Effector memory CD8-positive, alpha-beta T cell (primary cell): ENCODE data around the gene TIGD1.

Source experiments
- ATAC-seq: fragments of 150-1000 bp; cut with Tn5 transposase; replicated peaks from 2 replicates; pipeline ENCODE4 v1.10.0; 2021; ENCODE audit warnings: mild to moderate bottlenecking, moderate library complexity
- DNase-seq, 3 experiments: peaks; one replicate each; pipeline ENCODE4 v3.0.0; 2021
- H3K27ac Mint-ChIP-seq, 2 donors: one replicate each; pipeline ENCODE4 v1.8.0; 2022; ENCODE audit warnings: mild to moderate bottlenecking in 2 of 2, mixed read lengths in 2 of 2, moderate library complexity in 2 of 2
- H3K27me3 Mint-ChIP-seq, 2 donors: one replicate each; pipeline ENCODE4 v1.8.0; 2022; ENCODE audit warnings: mixed read lengths in 2 of 2
- H3K36me3 Mint-ChIP-seq: one replicate; pipeline ENCODE4 v1.8.0; 2022; ENCODE audit warnings: mild to moderate bottlenecking, moderate library complexity, mixed read lengths; ENCODE audit not compliant: insufficient read depth
- H3K4me1 Mint-ChIP-seq, 2 donors: one replicate each; pipeline ENCODE4 v1.8.0; 2022; ENCODE audit warnings: low read depth in 2 of 2, mixed read lengths in 2 of 2
- H3K4me3 Mint-ChIP-seq, 2 donors: one replicate each; pipeline ENCODE4 v1.8.0; 2022; ENCODE audit warnings: mild to moderate bottlenecking in 2 of 2, mixed read lengths in 2 of 2, moderate library complexity in 2 of 2
- H3K9me3 Mint-ChIP-seq, 2 donors: one replicate each; pipeline ENCODE4 v1.8.0; 2022; ENCODE audit warnings: mixed read lengths in 2 of 2

Gene TIGD1

DNA sequence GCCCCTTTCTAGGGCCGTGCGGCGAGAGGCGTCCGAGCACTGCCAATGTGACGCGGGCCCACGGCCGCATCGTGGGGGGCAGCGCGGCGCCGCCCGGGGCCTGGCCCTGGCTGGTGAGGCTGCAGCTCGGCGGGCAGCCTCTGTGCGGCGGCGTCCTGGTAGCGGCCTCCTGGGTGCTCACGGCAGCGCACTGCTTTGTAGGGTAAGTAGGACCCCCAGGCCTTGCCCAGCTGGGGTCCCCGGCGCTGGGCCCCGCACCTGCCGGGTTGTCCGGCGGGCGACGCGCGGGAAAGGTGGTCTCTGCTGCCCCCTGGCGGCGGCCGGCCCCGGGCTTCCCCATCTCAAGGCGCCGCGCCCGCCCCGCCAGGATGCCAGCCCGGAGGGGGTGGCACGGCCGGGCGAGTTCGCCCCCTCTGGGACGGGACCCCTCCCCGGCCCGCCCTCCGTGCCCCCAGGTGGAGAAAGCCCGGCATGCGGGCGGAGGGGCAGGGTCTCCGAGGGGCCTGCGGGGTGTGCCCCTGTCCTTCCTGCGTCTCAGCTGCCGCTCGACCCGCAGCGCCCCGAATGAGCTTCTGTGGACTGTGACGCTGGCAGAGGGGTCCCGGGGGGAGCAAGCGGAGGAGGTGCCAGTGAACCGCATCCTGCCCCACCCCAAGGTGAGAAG lies 28.3 kb downstream of the TIGD1 start:
- ATAC-seq (peak; percentile 82), DNase-seq (peak; percentile 61 to 68 (median 64))
- peaks cover 7% of the 10 kb centered on the region for H3K36me3 Mint-ChIP-seq
- no peaks in the 10 kb centered on the region for H3K9me3 Mint-ChIP-seq
- no peak overlapping the region for H3K27ac Mint-ChIP-seq
- peaks cover 4 to 10% of the 10 kb centered on the region in 2 donors for H3K4me1 Mint-ChIP-seq
- peak overlapping the region; percentile 37 to 51 for H3K4me3 Mint-ChIP-seq
- H3K27me3 Mint-ChIP-seq = peaks cover 51 to 82% of the 10 kb centered on the region in 2 donors

DNA sequence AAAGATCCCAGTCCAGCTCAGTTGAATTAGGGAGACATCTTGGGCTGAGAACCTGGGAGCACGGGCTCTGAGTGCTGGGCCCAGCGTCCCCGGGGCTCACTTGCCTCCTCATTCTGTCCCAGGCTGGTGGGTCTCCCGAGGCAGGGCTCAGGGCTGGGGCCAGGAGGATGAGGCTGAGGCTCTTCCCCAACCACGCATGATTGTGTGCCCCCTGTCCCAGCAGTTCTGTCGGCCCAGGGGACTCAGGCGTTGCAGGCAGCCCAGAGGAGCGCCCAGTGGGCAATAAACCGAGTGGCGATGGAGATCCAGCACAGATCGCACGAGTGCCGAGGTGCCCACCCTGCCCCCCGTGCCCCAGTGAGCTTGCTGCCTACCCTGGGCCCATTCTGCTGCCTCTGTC lies 29.3 kb downstream of the TIGD1 start:
- ATAC-seq (no peak), DNase-seq (no peak)
- peaks cover 4 to 10% of the 10 kb centered on the region in 2 donors for H3K4me1 Mint-ChIP-seq
- H3K36me3 Mint-ChIP-seq = peaks cover 7% of the 10 kb centered on the region
- H3K27ac Mint-ChIP-seq = peak overlapping the region in 1 of 2 donors; percentile 57
- H3K9me3 Mint-ChIP-seq = no peaks in the 10 kb centered on the region
- peaks cover 51 to 81% of the 10 kb centered on the region in 2 donors for H3K27me3 Mint-ChIP-seq
- H3K4me3 Mint-ChIP-seq = peak overlapping the region; percentile 70 to 78

DNA sequence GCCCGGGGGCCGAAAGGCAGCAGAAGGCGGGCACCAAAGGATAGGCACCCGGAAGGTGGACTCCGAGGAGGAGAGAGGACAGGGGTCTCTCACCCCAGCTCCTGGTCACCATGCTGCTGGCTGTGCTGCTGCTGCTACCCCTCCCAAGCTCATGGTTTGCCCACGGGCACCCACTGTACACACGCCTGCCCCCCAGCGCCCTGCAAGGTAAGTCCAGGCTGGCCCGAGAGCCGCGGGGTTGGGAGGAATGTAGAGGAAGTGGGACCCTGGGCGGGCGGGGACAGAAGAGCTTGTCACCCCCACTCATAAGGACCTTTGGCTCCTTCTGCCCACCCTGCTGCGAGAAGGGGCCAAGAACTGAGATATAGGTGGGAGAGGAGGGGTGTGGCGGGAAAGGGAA lies 29.9 kb downstream of the TIGD1 start:
- no peak overlapping the region for H3K4me3 Mint-ChIP-seq
- peaks cover 51 to 80% of the 10 kb centered on the region in 2 donors for H3K27me3 Mint-ChIP-seq
- ATAC-seq = no peak
- H3K9me3 Mint-ChIP-seq = no peaks in the 10 kb centered on the region
- no peak for DNase-seq
- peaks cover 7% of the 10 kb centered on the region for H3K36me3 Mint-ChIP-seq
- no peak overlapping the region for H3K27ac Mint-ChIP-seq
- H3K4me1 Mint-ChIP-seq = peaks cover 4 to 10% of the 10 kb centered on the region in 2 donors

DNA sequence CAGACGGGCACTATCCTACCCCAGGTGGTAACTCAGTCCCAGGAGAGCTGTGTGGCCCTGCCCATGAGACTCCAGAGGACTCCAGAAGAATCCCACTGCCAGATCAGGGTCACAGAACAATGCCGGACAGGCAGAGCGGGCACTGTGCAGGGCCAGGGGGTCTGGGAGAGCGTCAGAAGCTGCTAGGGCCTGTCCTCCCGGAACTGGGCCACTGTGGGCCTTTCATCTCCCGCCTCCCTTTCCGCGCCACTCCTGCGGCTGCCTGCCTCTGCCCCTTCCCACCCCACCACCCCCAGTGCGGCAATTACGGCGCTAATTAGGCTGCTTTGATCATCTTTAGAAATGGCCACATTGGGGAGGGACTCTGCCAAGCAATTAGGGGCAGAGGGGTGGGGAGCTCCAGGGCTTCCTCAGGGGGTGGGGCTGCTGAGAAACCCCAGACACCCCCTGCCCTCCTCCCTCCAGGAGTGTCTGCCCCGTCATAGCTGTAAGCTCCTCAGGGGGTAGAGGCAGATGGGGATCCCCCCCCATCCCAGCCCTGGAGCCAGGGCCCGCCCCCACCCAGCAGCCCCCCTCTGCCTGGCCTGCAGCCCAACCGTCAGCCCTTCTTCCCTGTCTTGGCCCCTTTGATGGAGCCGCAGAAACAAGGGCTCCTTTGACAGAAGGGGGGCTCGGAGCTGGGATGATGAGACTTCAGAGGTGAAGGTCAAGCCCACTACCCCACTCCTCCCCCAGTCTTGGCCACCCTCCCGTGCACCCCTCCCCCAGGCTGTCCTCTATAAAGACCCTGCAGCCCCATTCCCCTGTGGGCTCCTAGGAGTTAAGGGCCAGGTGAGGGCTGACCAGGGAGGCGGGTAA lies 30.5 kb downstream of the TIGD1 start, which contains the start of gene PRSS56:
PRSS56 (plus strand) TSS at position 808 of the 858 bp plus-strand sequence. CDS start 211 bp downstream, outside the sequence.
- H3K27me3 Mint-ChIP-seq = peaks cover 50 to 85% of the 10 kb centered on the region in 2 donors
- peaks cover 4 to 10% of the 10 kb centered on the region in 2 donors for H3K4me1 Mint-ChIP-seq
- no peak within 1 kb of the TSS for H3K4me3 Mint-ChIP-seq
- H3K36me3 Mint-ChIP-seq = peaks cover 7% of the 10 kb centered on the region
- peak within 1 kb of the TSS in 1 of 2 donors; percentile 57 for H3K27ac Mint-ChIP-seq
- H3K9me3 Mint-ChIP-seq = no peaks in the 10 kb centered on the region
- no peak for DNase-seq
- no peak for ATAC-seq

DNA sequence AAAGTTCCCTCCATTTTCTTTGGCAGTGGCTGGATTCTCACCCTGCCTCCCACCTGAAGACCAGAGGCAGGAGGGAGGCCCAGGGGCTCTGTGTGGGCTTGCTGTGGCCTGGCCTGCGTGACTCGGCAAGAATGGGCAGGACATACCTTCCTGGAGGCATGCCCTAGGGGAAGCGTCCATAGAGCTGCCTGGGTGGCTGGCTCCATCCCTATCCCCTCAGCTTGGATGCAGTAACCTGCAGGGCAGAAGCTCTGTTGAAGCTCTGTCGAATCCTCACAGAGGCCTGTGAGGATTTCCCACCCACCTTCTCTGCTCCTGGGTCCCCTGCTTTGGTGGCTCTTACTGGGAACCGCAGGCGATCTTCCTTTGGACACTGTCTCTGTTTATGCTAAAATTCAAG lies 31.5 kb downstream of the TIGD1 start:
- Mint-ChIP-seq H3K4me3 (no peak overlapping the region), H3K4me1 (peaks cover 4 to 10% of the 10 kb centered on the region in 2 donors), H3K27me3 (peaks cover 43 to 77% of the 10 kb centered on the region in 2 donors), H3K36me3 (peaks cover 7% of the 10 kb centered on the region), H3K27ac (no peak overlapping the region), H3K9me3 (no peaks in the 10 kb centered on the region)
- ATAC-seq (no peak), DNase-seq (no peak)

DNA sequence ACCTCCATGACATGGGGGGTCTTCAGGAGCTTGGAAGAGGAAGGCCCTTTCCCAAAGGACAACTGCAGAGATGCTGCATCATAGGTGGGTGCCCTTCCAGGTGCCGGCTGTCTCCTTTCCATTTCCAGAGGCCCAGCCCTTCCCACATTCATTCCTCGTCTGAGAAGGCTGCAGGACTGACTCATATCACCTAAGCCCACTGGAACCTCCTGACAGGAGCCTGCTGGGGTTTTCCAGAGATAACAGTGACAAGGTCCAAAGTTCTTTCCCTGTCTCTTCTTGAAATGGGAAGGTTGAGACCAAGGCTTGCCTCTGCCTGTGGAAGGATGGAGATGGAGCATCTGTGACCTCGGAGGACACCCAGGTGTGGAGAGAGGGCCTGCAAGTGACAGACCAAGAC lies 33.8 kb downstream of the TIGD1 start:
- ATAC-seq (no peak), DNase-seq (no peak)
- Mint-ChIP-seq H3K27ac (no peak overlapping the region), H3K4me1 (peaks cover 3 to 6% of the 10 kb centered on the region in 2 donors), H3K27me3 (peaks cover 46 to 84% of the 10 kb centered on the region in 2 donors), H3K9me3 (no peaks in the 10 kb centered on the region), H3K36me3 (peaks cover 4% of the 10 kb centered on the region), H3K4me3 (no peak overlapping the region)

DNA sequence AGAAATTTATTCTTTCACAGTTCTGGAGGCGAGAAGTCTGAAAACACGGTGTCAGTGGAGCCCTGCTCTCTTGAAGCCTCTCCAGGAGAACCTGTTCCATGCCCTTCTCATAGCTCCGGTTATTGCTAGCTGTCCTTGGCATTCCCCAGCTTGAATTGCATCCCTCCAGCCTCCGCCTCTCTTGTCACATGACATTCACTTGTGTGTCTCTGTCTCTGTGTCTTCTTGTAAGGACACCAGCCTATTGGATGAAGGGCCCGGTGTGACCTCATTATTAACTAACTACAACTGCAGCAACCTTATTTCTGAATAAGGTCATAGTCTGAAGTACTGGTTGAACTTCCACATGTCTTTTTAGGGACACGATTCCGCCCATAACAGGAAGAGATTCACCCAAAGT lies 34.7 kb downstream of the TIGD1 start:
- Mint-ChIP-seq H3K4me1 (peaks cover 0 to 3% of the 10 kb centered on the region in 2 donors), H3K27me3 (peaks cover 40 to 75% of the 10 kb centered on the region in 2 donors), H3K36me3 (peaks cover 4% of the 10 kb centered on the region), H3K27ac (no peak overlapping the region), H3K9me3 (no peaks in the 10 kb centered on the region), H3K4me3 (no peak overlapping the region)
- DNase-seq (no peak), ATAC-seq (no peak)

DNA sequence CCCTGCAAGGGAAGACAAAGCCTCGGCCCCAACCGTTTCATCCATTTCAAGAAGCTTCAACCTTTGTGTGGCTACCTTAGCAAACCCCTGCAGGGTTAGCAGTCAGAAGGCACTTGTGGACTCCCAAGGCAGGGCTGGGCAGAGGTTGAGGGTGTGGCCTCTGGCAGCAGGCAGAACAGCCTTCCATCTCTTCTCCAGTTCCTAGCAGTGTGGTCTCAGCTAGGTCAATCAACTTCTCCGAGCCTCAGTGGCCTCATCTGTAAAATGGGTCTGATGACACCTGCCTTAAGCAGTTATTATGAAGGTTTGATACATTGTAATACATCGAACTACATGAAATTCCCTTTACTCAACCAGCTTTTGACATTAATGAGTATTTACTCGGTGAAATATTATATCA lies 37.0 kb downstream of the TIGD1 start:
- no peak overlapping the region for H3K27ac Mint-ChIP-seq
- DNase-seq (no peak), ATAC-seq (no peak)
- H3K9me3 Mint-ChIP-seq = no peaks in the 10 kb centered on the region
- peaks cover 0 to 3% of the 10 kb centered on the region in 2 donors for H3K4me1 Mint-ChIP-seq
- peaks cover 27 to 60% of the 10 kb centered on the region in 2 donors for H3K27me3 Mint-ChIP-seq
- no peak overlapping the region for H3K4me3 Mint-ChIP-seq
- no peaks in the 10 kb centered on the region for H3K36me3 Mint-ChIP-seq

DNA sequence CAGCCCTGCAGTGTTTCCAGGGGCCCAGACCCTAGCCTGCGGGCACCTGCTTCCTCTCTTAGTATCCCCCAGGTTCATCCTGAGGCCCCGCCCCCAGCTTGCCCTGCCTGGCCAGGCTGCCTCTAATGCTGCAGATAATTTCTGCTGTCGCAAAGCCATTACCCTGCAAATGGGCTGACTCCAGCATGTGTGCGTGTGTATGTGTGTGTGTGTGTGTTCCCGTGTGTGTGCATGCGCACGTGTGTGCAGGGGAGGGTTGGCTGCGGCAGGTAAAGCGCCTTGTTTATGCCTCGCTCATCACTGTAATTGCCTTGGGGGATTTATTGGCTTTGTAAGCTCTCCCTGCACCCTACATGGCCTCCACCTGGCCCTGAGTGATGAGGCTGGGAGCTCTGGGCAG lies 37.8 kb downstream of the TIGD1 start:
- no peak overlapping the region for H3K27ac Mint-ChIP-seq
- H3K9me3 Mint-ChIP-seq = no peaks in the 10 kb centered on the region
- no peak overlapping the region for H3K4me3 Mint-ChIP-seq
- peaks cover 24 to 62% of the 10 kb centered on the region in 2 donors for H3K27me3 Mint-ChIP-seq
- ATAC-seq = no peak
- no peaks in the 10 kb centered on the region for H3K36me3 Mint-ChIP-seq
- DNase-seq = no peak
- H3K4me1 Mint-ChIP-seq = peaks cover 0 to 3% of the 10 kb centered on the region in 2 donors

DNA sequence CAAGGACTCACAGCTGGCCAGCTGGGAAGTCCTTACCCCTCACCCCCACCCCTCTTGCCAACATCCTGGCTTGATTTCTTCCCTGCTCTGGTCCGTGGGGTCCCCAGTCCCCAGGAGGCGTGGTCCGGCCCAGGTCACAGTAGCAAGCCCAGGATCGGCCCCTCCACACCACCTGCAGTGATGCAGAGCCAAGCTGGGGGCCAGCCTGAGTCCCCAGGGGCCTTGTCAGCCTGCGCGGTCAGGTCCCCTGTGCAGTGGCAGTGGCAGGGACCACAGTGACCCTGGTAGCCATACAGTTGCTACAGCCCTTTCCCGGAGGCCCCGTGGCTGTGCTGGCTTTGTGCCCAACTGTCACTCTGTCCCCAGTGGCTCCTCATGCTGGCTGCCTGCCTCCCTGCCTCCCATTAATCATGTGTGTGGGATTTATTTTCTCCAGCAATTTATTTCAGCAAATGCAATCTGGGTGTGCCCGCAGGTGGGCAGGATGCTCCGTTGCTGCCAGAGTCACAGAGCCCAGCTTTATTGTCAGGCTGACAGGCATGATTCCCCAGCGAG lies 38.9 kb downstream of the TIGD1 start:
- Mint-ChIP-seq H3K4me3 (no peak overlapping the region), H3K4me1 (peaks cover 0 to 3% of the 10 kb centered on the region in 2 donors), H3K27me3 (peaks cover 18 to 62% of the 10 kb centered on the region in 2 donors), H3K9me3 (no peaks in the 10 kb centered on the region), H3K36me3 (no peaks in the 10 kb centered on the region), H3K27ac (no peak overlapping the region)
- DNase-seq (no peak), ATAC-seq (no peak)

DNA sequence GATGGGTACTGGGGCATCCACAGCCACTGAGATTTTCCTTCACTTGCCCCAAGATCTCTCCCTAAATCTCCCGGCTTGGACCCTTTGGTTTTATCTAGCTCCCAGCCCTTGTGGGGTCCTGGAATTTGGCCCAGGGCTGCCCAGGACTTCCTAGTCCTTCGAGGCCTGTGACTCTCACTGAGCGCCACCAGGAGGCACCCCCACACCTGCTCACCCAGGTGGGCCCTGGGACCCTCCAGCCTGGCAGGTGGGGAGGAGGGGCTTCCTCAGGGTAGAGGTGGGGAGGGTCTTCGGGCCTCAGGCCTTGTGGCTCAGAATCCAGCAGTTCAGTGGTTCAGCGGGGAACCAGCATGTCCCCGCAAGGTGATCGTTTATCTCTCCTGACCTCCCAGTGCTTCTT lies 42.1 kb downstream of the TIGD1 start:
- no peaks in the 10 kb centered on the region for H3K36me3 Mint-ChIP-seq
- H3K9me3 Mint-ChIP-seq = no peaks in the 10 kb centered on the region
- DNase-seq (no peak), ATAC-seq (no peak)
- no peak overlapping the region for H3K4me3 Mint-ChIP-seq
- H3K27ac Mint-ChIP-seq = no peak overlapping the region
- H3K4me1 Mint-ChIP-seq = peaks cover 0 to 3% of the 10 kb centered on the region in 2 donors
- H3K27me3 Mint-ChIP-seq = peaks cover 34 to 77% of the 10 kb centered on the region in 2 donors

DNA sequence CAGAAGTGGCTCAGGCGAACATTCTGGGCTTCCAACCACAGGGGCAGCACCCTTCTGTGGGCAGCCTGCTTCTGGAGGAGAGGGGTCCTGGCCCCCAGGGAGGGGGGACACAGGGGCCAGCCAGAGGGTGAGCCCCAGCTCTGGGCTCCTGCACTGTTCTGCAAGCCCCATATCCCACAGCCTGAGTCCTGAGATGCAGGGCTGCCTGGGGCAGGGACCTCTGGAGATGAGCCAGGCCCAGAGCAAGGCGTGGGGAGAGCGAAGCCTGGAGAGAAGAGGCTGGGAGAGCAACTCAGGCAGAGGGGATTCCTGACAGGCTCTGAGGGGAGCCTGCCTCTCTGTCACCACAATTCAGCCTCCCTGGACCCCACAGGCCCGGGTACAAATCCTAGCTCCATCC lies 43.6 kb downstream of the TIGD1 start:
- no peak for DNase-seq

DNA sequence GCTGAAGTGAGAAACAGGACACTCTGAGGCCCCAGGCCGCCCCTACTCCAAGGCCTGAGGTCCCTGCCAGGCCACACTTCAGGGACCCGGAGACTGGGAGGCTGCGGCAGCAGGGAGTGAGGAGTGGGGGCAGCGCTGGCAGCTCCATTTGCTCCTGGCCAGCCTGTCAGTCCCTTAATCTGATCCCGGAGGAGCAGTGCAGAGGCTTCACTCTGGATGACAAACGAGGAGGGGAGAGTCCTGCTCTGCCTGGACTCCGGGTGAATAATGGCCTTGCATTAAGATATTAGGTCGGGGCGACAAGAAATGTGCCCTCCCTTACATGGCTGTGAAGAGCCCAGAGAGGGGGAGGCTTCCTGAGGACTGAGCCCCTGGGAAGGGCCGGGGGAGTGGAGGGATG lies 44.5 kb downstream of the TIGD1 start:
- DNase-seq (no peak), ATAC-seq (no peak)
- H3K27me3 Mint-ChIP-seq = peaks cover 39 to 82% of the 10 kb centered on the region in 2 donors
- H3K36me3 Mint-ChIP-seq = no peaks in the 10 kb centered on the region
- H3K9me3 Mint-ChIP-seq = no peaks in the 10 kb centered on the region
- H3K27ac Mint-ChIP-seq = no peak overlapping the region
- H3K4me3 Mint-ChIP-seq = no peak overlapping the region
- peaks cover 4% of the 10 kb centered on the region in 2 donors for H3K4me1 Mint-ChIP-seq

More for the DNA sequence above, 43.6 kb downstream of the TIGD1 start:
- peaks cover 37 to 75% of the 10 kb centered on the region in 2 donors for H3K27me3 Mint-ChIP-seq
- no peak for ATAC-seq
- H3K4me3 Mint-ChIP-seq = no peak overlapping the region
- no peaks in the 10 kb centered on the region for H3K9me3 Mint-ChIP-seq
- no peak overlapping the region for H3K27ac Mint-ChIP-seq
- no peaks in the 10 kb centered on the region for H3K36me3 Mint-ChIP-seq
- H3K4me1 Mint-ChIP-seq = peaks cover 4% of the 10 kb centered on the region in 2 donors
